Measurements from ENCODE around the gene BPI.
"Not testable (repeated sequence)": the region's sequence is repeated elsewhere in the genome, so short reads cannot be mapped to it uniquely, and the experiment has no call there.

Gene BPI

DNA sequence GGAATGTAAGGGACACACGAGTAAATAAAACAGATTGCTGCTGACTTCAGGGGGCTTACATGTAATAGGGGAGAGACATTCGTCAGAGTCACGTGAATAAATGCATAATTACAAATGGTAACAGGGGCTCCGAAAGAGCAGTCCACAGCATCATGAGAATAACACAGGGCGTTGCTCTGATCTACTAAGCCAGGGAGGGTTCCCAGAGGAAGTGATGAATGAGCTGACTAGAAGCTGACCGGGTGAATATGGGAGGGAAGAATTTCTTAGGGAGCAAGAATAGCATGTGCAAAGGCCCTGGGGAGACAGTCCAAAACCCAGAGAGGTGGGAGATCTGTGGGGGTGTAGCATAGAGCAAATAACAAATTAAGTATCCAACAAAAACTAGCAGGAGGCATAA is 2.4 kb downstream of the BPI start:
- DNase-seq = no peak

DNA sequence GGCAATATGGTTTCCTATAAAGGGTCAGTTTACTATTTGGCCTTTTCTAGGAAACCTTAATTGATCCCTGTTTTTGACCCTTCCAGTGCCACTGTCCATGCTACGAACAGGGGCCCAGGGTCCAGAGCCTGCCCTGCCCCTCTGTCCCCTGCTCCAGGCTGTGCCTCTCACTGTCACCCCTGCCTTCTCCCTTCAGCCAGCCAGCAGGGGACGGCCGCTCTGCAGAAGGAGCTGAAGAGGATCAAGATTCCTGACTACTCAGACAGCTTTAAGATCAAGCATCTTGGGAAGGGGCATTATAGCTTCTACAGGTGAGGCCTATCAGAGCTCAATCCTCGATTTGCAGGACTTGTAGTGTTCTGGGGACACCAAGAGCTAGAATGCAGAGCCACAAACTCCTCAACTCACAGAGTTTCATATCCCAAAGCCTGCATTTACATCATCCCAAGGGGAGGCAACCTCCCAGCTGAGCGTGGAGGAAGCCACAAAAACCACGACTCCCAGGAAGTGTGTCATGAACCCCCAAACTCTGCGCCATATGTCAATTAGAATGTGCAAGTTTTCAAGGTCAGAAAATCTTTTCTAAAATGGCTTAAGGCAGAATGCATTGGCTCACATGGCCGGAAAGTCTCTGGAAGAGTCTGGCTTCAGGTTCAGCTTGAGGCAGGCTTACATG is 3.6 kb downstream of the BPI start:
- DNase-seq = no peak

DNA sequence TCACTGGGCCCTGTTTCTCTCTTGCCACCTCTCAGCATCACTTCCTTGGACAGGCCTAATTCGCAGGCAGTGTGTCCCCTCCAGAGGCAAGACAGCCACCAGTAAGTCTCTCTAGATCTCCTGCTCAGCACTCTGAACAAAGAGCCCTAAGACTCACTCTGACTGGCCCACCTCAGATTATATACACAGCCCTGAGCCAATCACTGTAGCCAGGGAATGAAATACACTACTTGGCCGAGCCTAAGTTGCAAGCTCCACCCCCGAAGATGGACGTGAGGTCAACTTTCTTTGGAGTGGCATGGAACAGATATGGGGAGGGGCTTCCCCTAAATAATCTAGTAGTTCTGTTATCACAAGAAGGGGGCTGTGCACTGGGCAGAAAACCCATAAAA is 4.1 kb downstream of the BPI start:
- DNase-seq = no peak

DNA sequence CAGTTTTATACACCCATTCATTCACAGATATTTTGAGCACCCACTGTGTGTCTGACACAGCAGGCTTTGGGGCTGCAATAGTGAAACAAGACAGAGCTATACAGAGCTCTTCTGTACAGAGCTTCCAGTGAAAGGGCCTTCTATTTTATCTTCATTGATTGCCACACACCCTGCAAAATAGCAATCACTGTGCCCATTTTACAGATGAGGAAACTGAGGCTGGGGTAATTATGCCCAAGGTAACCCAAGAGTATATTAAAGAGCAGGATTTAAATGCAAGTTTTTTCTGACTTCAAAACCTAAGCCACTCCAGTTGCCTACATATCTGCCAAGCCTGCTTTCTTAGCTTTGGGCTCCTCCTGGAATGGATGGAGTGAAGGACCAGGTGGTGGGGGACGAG is 4.5 kb downstream of the BPI start:
- DNase-seq = no peak

DNA sequence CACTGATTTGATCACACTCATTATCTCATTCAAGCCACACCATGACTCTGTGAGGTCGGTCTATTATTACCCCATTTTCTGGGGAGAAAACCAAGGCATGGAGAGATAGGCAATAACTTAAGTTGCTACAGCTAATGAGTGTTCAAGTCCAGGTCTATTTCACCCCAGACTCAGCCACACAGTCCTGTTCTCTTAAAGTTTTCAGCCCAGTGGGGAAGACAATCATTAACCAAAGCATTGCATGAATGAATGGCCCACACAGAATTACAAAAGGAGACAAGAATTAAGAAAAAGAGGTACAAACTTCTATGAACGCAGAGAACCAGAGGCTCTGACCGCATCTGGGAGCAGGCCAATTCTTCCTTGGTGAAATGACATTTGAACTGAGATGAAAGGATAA is 7.1 kb downstream of the BPI start:
- no peak for DNase-seq

DNA sequence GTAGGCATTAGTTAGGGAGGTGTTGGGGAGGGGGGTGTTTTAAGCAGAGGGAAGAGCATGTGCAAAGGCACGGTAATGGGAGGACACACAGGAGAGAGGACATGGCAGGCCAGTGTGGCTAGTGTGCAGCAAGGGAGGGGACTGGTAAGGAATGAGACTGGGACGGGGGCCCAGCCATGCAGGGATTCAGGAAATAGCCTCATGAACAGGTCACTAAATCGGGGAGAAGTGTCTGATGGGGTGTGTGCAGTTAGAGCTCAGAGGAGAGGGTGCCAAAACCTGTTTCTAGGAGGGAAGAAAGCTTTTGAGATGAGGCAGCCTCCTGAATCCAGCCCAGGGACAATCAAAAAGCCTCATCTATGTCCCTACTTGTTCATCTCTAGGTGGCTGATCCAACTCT is 7.5 kb downstream of the BPI start:
- no peak for DNase-seq

DNA sequence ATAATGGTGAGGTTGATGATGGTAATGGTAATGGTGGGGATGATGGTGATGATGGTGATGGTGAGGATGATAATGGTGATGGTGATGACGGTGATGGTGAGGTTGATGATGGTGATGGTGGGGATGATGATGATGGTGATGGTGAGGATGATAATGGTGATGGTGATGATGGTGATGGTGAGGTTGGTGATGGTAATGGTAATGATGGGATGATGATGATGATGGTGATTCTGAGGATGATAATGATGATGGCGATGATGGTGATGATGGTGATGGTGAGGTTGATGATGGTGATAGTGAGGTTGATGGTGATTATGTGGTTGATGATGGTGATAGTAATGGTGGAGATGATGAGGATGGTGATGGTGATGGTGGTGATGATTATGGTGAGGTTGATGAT is 9.7 kb downstream of the BPI start:
- DNase-seq = no peak

DNA sequence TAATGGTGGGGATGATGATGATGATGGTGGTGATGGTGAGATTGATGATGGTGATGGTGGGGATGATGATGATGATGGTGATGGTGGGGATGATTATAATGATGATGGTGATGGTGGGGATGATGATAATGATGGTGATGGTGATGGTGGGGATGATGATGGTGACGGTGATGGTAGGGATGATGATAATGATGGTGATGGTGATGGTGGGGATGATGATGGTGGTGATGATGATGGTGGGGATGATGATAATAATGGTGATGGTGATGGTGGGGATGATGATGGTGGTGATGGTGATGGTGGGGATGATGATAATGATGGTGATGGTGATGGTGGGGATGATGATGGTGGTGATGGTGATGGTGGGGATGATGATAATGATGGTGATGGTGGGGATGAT is 10.4 kb downstream of the BPI start:
- DNase-seq = not testable (repeated sequence)

DNA sequence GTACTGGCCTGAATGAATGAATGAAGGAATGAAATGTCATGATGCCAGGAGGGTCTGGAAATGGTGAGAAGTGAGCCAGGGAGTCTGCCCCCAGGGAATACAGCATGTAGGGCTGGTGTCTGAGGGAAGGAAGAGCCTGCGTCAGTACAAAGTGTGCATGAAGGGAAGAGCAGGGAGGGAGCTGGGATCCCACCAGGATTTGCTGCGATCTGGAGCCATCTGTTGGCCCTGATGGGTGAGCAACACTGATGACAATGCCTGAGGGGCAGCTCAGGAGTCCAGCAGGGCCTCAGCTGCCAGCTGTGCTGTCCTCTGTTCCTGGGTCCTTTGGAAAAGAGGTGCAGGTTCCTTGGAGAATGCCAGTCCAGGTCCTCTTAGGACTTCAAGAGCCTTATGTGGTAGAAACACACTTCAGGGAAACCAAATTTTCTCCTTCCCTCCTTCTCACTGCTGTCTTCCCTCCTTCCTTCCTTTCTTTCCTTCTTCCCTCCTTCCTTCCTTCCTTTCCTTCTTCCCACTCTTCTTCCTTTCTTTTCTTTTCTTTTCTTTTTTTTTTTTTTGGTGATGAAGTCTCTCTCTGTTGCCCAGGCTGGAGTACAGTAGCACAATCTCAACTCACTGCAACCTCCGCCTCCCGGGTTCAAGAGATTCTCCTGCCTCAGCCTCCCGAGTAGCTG is 11.5 kb downstream of the BPI start:
- DNase-seq = no peak

DNA sequence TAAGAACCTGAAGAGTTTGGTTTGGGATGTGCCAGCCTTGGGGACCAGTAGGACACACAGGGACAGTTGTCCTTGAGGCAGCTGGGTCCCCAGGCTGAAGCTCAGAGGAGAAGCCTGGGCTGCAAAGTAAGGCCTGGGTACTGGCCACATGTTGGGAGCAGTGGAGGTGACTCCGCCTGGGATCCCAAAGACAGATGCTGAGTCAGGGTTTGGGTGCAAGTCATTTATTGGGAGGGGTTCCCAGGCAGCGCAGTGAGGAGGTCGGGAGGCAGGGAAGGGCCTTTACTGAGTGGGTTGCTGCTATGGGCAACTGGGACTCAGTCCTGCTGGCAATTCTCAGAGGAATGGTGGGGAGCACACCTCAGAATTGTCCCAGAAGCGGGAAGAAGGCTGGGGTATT is 12.4 kb downstream of the BPI start:
- no peak for DNase-seq

DNA sequence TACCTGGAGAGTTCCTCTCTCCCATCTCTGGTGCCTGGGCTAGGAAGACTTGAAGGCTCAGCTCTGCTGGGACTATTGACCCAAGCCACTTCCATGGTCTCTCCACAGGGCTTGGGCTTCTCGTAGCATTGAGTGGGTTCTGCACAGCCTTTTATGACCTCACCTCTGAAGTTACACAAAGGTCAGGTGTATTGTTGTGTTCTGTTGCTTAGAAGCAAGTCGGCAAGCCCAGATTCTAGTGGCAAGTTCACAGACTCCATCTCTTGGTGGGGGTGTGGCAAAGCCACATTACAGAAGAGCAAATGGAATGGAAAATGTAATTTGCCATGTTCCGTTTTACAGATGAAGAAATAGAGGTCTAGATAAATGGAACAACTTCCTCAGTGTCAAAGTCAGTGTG is 13.5 kb downstream of the BPI start:
- no peak for DNase-seq

DNA sequence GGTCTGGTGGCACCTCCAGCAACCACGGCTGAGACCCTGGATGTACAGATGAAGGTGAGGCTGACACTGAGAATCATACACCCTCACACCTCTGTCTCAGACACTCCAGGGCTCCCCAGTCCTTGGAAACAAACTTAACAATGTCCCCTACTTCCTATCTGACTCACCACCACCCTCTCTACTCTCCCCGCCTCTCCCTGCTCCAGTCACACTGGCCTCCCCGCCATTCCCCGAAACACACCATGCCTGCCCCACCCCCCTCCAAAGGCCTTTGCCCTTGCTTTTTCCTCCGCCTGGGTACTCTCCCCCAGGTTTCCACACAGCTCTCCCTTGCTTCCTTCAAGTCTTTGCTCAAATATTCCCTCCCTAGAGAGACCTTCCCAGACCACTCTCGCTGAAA is 16.3 kb downstream of the BPI start:
- DNase-seq = no peak

DNA sequence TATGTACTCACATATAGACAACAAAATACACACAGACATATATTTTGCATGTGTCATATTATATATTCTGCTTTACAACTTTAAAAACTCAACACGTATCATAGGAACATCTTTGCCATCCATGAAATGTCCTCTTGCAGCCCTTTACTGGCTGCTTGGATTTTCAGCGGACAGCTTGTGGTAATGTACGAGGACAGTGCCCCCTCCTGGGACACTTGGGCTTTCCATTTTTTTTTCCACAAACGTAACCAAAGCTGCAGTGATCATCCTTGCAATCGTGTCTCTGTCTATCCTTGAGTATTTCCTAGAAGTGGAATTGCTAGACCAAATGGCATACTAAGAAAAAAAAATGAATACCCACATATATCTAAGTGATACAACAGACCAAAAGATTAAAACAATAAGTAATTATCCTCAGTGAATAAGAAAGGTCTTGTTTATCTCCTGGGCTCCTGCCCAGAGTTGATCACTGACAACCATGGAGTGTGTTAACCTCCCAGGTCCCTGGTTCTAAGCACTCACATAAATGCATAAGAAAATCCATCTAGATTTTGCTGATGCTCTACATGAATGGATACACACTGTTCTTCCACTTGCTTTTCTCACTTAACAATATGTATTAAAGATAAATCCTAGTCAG is 18.1 kb downstream of the BPI start:
- DNase-seq = no peak

DNA sequence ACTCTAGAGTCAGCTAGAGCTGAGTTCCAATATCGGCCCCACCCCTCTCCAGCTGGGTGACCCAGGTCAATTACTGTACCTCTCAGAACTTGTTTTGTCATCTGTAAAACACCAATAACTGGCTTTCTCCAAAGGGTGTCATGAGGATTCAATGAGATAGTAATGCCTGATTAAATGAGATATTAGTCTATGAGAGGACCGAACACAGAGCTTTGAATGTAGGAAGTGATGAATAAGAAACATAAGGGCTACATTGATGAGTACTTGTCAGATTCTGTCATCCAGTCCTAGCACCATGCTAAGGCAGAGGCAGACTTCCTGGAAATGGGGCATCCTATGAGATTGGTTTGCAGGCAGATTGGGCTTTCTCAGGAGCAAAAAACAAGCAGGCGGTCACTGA is 20.2 kb downstream of the BPI start:
- DNase-seq = no peak

DNA sequence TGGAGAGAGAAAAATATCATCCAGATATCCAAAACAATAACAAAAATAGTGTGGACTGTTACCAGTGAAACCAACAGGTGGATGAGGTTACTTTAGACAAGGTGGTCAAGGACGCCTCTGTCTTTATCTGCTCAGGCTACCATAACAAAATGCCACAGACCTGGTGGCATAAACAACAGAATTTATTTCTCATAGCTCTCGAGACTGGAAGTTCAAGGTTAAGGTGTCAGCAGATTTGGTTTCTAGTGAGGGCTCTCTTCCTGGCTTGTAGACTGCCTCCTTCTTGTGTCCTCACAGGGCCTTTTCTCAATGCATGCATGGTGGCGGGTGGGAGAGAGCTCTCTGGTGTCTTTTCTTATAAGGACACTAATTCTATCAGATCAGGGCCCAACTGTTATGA is 21.2 kb downstream of the BPI start:
- no peak for DNase-seq

DNA sequence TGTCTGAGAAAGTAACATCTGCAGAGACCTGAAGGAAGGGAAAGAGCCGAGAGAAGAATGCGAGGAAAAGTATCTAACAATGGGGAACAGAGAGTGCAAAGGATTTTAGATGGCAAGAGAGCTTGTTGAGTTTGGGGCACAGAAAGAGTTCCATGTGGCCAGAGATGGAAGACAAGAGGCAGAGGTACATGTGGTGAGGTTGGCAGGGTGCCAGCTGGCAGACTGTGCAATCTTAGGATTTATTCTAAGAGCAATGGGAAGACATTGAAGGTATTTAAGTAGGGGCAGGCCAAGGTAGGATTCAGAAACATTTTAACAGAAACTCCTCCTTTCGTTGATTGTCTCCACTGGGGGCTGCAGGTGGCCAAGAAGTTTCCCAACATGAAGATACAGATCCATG is 21.9 kb downstream of the BPI start:
- DNase-seq = no peak

DNA sequence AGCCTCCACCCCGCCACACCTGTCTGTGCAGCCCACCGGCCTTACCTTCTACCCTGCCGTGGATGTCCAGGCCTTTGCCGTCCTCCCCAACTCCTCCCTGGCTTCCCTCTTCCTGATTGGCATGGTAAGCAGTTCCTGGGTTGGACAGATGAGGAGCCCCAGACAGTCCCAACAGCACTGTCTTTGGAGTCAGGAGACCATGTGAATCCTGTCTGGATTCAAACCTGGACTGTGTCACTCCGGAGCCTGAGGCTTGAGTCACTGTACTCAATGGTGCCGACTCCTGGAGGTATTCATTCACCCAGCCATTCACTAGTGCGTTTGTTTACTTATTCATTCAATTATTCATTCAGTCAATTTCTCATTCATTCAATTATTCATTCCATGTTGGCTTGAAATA is 22.4 kb downstream of the BPI start:
- no peak for DNase-seq

DNA sequence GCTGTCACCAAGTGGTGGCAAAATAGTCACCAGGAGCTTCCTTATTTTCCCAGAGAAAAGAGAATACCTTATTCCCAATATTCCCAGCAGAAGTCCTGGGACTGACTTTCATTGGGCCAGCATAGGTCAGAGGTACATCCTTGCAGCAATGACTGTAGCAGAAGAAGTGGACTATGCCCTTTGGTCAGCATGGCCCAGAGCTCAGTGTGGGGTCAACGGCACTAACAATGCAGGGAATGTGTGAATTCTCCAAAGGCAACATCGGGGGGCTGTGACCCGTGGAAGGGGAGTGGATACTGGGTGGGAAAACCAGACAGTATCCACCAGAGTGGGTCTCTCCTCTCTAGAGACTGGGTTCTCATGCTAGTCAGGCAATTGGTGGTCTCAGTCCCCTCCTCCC is 26.7 kb downstream of the BPI start:
- DNase-seq = no peak

DNA sequence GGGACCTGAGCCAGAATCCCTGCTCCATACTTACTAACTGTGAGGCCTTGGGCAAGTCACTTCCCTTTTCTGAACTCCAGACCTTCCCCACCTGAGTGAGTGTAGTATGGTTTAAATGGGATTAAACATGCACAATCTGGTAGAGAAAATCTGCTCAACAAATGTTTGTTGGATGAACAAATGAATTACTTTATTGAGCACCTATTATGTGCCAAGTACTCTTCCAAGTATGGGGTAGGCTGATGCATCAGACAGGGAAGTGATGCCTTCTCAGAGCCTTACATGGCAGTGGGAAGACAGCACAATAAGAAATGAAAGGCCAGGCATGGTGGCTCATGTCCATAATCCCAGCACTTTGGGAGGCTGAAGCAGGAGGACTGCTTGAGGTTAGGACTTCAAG is 27.3 kb downstream of the BPI start:
- DNase-seq = no peak

DNA sequence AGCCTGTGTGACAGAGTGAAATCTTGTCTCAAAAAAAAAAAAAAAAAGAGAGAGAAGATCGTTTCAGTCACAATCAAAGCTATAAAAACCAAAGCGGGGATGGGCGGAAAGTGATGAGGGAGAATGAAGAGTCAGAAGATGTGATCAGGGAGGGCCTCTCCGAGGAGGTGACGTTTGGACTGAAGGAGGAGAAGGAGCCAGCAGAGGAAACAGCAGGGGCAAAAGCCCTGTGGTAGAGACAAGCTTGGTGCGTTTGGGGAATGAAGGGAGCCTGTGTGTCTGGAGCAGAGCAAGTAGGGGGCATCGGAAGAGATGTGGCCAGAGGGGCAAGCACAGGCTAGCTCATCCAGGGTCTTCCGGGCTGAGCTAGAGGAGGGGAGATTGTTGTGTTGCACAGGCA is 27.9 kb downstream of the BPI start:
- DNase-seq = no peak

DNA sequence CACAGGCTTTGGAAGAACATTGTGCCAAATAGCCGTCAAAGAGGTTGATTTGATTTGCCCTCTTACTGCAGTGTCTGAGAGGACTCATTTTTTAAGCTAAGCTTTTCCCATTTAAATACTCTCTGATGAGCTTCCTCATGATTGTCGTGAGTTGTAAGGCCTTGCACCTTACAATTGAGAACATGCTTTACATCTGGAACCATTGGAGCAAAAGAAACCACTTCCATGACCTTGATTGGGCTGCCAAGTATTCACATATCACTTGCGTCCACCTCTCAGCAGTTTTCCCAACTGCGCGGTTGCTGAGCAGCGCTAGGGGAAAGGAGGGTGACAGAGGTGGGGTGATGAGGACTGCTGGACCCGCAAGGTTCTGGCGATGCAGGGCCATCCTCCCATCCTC is 30.1 kb downstream of the BPI start:
- DNase-seq = no peak

DNA sequence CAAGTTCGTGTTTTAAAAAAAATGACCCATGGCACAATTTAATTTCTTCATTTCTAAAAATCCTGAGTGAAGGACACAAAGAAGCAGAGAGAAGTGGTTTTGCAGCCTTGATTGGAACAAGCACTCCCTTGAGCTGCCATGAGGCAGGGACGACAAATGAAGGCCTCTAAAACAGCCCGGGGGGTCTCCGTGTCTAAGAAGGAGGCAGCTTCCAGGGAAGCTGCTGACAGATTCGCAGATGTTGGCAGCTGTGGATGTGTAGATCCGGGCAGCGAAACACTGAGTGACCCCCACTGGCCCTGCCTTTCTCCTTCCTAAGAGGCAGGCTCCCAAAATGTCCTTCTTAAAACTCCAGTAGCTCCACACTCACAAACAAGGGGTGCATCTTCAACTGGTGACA is 32.8 kb downstream of the BPI start:
- DNase-seq = no peak

DNA sequence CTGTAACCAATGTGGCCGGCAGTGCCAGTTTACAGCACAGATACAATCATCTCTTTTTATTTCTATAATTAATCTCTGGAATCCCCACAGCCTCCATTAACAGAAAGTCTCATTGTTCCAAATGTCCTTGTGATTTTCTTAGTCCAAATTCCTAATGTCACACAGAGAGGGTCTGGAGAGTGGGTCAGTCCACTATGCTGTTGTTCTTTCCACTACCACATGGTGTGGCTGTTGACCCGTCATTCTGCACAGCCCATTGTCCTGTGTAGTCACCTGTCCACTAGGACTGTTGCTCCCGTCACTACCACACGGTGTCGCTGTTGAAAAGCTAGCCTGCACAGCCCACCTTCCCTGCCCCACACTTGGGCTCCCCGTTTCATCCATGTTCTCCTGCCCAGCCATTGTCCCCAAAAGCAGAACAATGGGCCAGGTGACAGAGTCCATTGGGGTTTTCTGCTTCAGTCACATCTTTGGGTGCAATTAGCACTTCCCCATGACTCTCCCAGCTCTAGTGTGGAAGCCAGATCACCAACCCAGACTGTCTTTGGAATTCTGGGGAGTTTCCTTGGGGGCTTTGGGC is 33.7 kb downstream of the BPI start:
- no peak for DNase-seq

DNA sequence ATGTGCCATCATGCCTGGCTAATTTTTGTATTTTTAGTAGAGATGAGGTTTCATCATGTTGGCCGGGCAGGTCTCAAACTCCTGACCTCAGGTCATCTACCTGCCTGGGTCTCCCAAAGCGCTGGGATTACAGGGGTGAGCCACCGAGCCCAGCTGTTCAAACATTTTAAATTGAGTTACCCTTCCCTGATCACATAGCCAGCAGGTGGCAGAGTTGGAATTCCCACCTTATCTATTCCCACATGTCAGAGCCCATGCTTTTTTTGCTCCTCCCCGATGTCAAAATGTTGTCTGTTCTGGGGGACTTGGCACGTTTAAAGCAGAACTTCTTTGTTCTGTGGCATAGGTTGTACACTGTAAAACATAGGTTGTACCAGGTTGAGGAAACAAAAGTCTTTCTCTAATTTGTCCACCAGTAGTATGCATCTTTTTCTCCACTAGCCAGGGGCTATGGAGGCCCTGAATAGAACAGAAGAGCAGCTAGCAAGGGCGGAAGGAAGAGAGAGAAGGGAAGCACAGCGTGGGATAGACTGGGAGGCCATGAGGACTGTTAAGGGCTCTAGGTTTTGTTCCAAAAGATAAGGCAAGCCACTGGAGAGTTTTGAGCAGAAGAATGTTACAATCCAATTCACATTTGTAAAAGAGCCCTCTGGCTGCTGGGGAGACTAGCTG is 35.0 kb downstream of the BPI start:
- no peak for DNase-seq

Data from activated T-cell treated with anti-CD3 and anti-CD28 coated beads for 4 hours (primary cell).